Astrocyte (in vitro differentiated cells and primary cell): ENCODE results near the gene LDB3.
"Not testable (repeated sequence)": the region's sequence is repeated elsewhere in the genome, so short reads cannot be mapped to it uniquely, and the experiment has no call there.

Experiments
- CTCF ChIP-seq: IDR thresholded peaks from 2 replicates; pipeline ENCODE4 v1.5.1; 2011; ENCODE audit warnings: low read depth, mild to moderate bottlenecking, inconsistent platforms, low read length, moderate library complexity; ENCODE audit not compliant: insufficient read depth
- EZH2 ChIP-seq: IDR thresholded peaks from 2 replicates; pipeline ENCODE4 v1.6.1; 2012; ENCODE audit warnings: mild to moderate bottlenecking, low read length, inconsistent platforms; ENCODE audit not compliant: insufficient read depth

DNA sequence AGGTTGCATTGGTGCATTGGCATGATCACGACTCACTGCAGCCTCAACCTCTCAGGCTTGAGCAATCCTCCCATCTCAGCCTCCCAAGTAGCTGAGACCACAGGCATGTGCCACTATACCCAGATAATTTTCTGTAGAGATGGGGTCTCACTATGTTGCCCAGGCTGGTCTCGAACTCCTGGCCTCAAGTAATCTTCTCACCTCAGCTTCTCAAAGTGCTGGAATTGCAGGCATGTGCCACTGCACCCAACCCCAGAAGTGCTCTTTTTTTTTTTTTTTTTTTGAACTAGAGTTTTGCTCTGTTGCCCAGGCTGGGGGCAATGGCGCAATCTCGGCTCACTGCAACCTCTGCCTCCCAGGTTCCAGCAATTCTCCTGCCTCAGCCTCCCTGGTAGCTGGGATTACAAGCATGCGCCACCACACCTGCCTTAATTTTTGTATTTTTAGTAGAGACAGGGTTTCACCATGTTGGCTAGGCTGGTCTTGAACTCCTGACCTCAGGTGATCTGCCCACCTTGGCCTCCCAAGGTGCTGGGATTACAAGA, 22.6 kb upstream of the LDB3 start:
- not testable (repeated sequence) for TF ChIP-seq EZH2, CTCF
